NCI-H1105 (cell line): ENCODE results near the gene MPHOSPH6.
"Not testable (repeated sequence)": the region's sequence is repeated elsewhere in the genome, so short reads cannot be mapped to it uniquely, and the experiment has no call there.

Experiments
- DNase-seq: peaks from one replicate; lab custom pipeline; 2025; lab: John Stamatoyannopoulos, UW

The MPHOSPH6 gene

GRCh38 chr16:82118749-82119148 is 51.3 kb downstream of the MPHOSPH6 start:
- no peak for DNase-seq

- no peak for DNase-seq
Observed at GRCh38 chr16:82116535-82116934, 53.5 kb downstream of the MPHOSPH6 start.

GRCh38 chr16:82113741-82114140 is 56.3 kb downstream of the MPHOSPH6 start:
- DNase-seq = no peak

- no peak for DNase-seq
Observed at GRCh38 chr16:82111944-82112343, 58.1 kb downstream of the MPHOSPH6 start.

- DNase-seq = not testable (repeated sequence)
Observed at GRCh38 chr16:82109266-82109665, 60.8 kb downstream of the MPHOSPH6 start.

- DNase-seq = no peak
Observed at GRCh38 chr16:82108774-82109173, 61.2 kb downstream of the MPHOSPH6 start.

- no peak for DNase-seq
Observed at GRCh38 chr16:82108100-82108499, 61.9 kb downstream of the MPHOSPH6 start.

- no peak for DNase-seq
Observed at GRCh38 chr16:82105107-82105506, 64.9 kb downstream of the MPHOSPH6 start.
